CD4-positive, alpha-beta T cell treated with Interleukin-17A for 4 hours (primary cell): ENCODE data around the gene PHF2.

Experiments
- DNase-seq: peaks from one replicate; pipeline ENCODE4 v3.0.0-alpha.2; 2020; ENCODE audit warnings: mixed read lengths

The PHF2 gene

GRCh38 chr9:93603011-93603410, 26.6 kb downstream of the PHF2 start:
- no peak for DNase-seq

- DNase-seq = no peak
Observed at GRCh38 chr9:93603906-93604326, 27.5 kb downstream of the PHF2 start.

DNA sequence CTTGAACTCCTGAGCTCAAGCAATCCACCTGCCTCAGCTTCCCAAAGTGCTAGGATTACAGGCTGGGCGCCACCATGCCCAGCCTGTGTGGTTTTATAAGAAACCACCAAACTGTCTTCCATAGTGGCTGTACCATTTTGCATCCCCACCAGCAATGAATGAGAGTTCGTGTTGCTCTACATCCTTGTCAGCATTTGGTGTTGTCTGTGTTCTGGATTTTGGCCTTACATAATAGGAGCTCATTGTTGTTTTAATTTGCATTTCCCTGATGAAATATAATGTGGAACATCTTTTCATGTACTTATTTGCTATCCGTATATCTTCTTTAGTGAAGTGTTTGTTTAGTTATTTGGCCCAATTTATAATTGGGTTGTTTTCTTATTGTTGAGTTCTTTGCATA, 29.8 kb downstream of the PHF2 start:
- DNase-seq = no peak

DNA sequence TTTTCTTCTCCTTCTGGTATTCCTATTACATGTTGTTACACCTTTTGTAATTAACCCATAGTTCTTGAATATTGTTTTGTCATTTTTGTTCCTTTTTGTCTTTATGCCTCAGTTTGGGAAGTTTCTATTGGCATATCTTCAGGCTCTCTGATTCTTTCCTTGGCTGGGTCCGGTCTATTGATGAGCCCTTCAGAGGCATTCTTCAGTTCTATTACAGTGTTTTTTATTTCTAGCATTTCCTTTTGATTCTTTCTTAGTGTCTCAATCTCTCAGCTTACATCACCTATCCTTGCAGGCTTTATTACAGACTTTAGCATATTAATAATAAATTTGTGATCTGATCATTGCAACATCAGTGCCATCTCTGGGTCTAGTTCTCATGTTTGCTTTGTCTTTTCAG, 33.8 kb downstream of the PHF2 start:
- DNase-seq = no peak

- DNase-seq = no peak
Observed at GRCh38 chr9:93612052-93612795, 35.8 kb downstream of the PHF2 start.

- DNase-seq = no peak
Observed at GRCh38 chr9:93612796-93613154, 36.4 kb downstream of the PHF2 start.

GRCh38 chr9:93613174-93613573, 36.8 kb downstream of the PHF2 start:
- no peak for DNase-seq

DNA sequence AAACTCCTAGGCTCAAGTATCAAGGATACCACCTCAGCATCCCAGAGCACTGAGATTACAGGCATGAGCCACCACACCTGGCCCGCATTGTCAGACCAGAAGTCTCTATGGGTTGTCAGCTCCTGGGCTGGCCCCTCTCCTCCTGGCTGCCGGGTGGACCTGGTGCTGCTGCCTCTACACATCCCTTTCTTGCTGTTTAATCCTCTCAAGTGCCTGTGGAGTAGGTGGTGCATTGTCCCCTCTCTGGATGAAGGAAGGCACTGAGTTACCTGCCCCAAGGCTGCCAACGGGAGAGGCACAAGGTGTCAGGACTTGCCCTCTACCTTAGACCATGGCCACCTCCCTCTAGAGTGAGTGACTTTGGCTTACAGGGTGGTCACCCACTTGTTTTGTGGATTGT, 37.4 kb downstream of the PHF2 start:
- DNase-seq = no peak

DNA sequence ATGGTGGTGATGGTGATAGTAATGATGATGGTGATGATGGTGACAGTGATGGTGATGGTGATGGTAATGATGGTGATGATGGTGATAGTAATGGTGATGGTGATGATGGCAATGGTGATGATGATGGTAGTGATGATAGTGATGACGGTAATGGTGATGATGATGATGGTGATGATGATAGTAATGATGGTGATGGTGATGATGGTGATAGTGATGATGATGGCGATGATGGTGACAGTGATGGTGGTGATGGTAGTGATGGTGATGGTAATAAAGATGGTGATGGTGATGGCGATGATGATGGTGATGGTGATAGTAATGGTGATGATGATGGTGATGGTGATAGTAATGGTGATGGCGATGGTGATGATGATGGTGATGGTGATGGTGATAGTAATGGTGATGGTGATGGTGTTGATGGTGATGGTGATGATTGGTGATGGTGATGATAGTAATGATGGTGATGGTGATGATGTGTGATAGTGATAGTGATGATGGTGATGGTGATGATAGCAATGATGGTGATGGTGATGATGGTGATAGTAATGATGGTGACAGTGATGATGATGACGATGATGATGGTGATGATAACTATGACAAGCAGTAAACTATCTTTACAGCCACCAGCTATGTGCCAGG, 38.6 kb downstream of the PHF2 start:
- no peak for DNase-seq

DNA sequence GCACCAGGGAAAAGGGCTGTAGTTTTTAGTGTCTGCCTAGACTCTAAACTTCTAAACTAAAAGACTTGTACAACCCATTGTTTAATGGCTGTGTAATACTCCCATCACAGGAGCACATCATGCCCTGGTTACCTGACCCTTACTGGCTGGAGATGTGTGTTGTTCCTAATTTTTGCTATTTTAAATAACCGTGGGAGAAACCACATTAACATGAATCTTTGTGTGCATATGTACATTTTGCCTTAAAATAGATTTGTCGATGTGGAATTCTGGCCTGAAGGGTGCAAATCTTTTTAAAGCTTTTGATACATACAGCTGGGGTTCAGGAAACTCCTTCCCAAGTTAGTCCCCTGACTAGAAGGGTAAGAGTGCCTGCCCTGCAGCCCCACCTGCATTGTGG, 39.7 kb downstream of the PHF2 start:
- DNase-seq = no peak

- DNase-seq = no peak
Observed at GRCh38 chr9:93617273-93617672, 40.9 kb downstream of the PHF2 start.

GRCh38 chr9:93619272-93619775, 42.9 kb downstream of the PHF2 start:
- DNase-seq = no peak

- DNase-seq = no peak
Observed at GRCh38 chr9:93620041-93620506, 43.7 kb downstream of the PHF2 start.

GRCh38 chr9:93620881-93621820, 44.8 kb downstream of the PHF2 start:
- DNase-seq = no peak

DNA sequence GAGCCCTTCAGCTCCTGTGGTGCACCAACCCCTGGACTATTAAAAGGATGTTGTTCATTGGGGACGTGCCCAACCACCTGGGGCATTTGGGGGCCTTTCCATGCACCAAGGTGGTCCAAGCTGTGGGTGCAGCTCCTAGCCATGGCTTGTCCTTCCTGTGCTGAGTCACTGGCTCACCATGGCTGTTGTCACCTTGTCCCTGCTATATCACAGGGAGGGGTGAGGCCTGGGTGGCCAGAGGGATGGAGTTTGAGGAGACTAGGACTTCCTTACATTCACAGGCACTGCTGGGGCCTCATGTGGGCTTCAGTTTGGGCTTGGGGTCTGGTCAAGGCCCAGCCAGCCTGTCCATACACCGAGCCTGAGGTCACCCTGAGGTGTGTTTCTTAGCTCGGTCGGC, 45.5 kb downstream of the PHF2 start:
- no peak for DNase-seq

DNA sequence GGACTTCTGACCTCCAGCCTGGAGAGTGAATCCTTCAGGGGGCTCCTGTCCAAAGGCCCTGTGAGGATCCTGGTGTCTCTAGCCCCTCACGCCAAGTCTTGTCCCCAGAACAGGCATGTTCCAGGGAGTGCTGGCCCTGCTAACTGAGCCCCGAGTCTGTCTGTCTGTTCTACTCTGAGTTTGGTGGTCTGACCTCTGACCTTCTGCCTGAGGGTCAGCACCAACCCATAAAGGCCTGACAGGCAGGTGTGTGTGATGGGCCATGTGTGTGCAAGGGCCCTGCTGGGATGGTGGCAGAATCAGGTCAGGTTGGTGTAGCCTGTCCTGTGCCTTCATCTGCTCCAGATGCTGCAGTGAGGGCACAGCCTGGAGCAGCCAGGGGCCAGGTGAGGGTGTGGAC, 46.3 kb downstream of the PHF2 start:
- DNase-seq = no peak

DNA sequence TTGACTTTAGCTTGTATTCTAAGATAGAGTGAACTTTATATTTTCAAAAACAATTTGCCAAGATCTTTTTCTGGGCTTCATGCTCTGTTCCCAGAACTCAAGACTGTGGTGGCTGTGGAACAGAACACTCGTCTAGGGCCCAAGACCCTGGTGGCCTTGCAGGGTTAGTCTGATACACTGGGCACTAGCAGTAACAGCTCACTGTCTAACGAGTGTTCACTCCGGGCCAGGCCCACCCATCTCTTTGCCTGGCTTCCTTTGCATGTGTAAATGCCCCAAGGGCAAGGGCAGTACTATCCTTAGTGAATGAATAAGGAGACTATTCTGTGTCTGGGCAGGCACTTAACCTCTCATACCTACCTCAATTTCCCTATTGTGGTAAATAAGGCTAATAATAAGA, 47.4 kb downstream of the PHF2 start:
- DNase-seq = no peak

- DNase-seq = no peak
Observed at GRCh38 chr9:93624431-93624834, 48.0 kb downstream of the PHF2 start.

- DNase-seq = no peak
Observed at GRCh38 chr9:93624977-93625376, 48.6 kb downstream of the PHF2 start.

- DNase-seq = no peak
Observed at GRCh38 chr9:93629920-93630319, 53.5 kb downstream of the PHF2 start.

- DNase-seq = no peak
Observed at GRCh38 chr9:93630806-93631411, 54.5 kb downstream of the PHF2 start.

DNA sequence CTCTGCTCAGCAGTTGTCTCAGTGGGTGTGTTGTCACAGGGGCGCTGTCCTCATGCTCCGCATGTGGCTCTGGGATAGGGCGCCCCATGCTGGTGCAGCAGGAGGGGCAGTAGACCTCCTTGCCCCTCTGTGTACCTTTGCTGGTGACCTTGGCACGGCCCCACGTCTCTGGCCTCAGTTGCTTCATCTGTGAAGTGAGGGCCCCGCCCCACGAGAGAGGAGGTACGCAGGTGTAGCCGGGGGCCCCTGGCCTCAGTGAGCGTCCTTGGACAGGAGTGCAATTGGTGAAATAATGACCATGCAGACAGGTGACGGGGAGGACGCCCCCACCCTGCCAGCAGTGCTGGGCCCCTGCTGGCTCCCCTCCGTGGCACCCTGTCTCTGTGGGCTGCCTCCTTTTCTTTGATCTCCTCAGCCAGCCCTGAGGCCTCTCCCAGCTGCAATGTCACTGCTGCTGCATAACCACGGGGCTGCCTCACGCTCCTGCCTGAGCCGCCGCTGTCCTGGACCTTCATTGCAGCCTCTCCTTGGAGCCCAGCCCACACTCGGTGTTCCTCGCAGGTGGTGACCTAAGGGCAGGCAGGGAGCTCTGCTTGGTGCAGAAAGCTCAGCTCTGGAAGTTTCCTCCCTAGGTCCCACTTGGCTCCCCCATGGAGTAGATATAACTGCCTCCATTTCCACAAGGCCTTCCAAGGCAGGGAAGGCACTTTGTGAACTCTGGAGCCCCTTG, 57.3 kb downstream of the PHF2 start:
- DNase-seq = no peak
